Frontal cortex (tissue), 4 donors: ENCODE measurements around the gene IMMP2L. TPM values are rescaled to one million over a fixed set of nuclear protein-coding genes. Genes with fewer than 3 reads are reported as not detected.

Source experiments
- DNase-seq, 2 donors: peaks; one replicate each; pipeline ENCODE4 v3.0.0; 2012; ENCODE audit warnings: low spot score in 2 of 2
- FAIRE-seq: peaks from 2 replicates; lab custom pipeline; 2012; peaks lifted over from hg19 to GRCh38; lab: Jason Lieb, UNC
- total RNA-seq: library from RNA; depleted of rRNA; stranded (reverse); fragments of >200 nt; gene quantifications from one replicate; pipeline ENCODE4 v1.2.3, GENCODE V29; 2014
- donor health status: control.
- donor health status: control.
- donor health status: control.

The IMMP2L gene
- total RNA-seq, 1 donor from 2014 or later, result 9.8 TPM

DNA sequence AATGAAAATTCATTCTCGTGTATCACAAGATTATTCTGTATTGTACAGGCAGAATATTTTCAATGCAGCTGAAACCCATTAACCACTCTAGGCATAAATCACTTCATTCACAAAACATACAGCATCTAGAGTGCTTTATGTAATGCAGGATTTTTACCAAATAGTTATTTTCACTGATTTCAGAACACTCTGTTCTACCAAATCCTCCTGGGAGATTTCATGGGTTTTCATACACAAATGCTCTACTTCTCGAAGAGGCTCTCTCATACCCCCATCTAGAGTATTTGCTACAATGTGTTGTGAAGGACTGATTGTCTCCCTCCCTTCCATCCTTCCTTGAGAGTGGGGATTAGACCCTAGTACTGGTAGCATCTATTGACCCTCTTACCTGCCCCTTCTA, 680.6 kb downstream of the IMMP2L start:
- no peak for DNase-seq
- FAIRE-seq, result no peak

DNA sequence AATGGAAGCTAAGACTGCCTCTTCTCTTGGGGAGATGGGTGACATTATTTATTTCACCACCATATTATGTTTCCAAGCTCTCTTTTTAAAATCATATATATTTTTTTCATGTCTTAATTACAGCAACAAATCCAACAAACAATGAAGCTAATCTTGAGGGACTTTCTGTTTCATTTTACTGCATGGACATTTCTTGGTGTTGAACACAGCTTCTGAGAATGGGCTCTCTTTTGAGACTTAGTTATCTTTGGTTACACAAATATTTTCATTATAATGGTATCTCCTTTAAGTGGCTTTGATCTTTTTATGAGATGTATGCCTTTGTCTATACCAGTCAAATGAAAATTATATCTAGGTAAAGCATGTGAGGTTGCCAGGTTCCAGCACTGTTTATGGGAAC, 681.3 kb downstream of the IMMP2L start:
- no peak for DNase-seq
- no peak for FAIRE-seq

DNA sequence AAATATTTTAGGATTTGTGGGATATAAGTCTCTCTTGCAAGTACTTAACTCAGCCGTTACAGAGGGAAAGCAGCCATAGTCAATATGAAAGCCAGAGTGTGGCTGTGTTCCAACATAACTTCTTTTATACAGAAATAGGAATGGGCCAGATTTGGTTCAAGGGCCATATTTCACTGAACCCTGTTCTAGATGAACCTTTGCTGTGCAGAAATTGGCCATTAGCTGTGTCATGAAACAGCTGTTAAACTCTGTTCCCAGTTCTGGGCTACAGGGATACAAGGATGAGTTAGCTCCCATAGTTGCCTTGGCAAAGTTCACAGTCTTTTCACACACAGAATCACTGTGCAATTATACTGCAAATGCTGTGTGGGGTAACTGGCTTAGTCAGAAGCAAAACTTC, 685.3 kb downstream of the IMMP2L start:
- FAIRE-seq (no peak), DNase-seq (no peak)

DNA sequence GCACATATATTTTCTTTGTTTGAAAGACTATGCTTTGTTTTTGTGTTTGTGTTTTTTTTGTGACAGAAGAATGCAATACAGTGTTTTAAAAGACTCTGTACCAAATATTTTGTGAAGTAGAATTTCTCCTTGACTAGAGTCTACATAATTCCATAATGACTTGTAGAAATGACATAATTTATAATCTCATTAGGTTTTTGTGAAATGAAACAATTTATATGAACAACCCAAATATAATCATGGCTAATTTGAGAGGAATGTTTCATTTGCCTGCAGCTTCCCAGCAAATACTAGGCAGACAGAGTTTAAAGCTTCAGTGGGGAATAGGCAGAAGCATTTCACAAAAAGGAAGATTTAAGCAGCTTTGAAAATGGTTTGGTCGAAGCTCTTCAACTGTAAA, 686.9 kb downstream of the IMMP2L start:
- no peak for FAIRE-seq

DNA sequence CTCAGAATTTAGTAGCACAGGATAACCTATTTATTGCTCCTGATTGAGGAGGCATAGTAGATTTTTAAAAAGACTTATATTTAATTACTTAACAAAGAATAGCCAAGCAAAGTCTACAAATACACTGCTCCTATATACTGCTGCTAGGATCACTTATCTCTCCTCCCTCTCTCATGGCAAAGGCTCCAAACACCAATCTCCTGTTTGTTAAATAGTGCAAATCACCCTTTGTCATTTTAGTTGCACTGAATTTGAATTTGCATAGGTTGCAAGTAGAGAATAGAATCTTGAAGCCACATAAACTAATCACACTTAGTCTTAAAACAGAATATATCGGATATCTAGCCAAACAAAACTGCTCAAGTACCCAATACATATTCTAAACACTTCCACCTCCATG, 690.4 kb downstream of the IMMP2L start:
- DNase-seq (no peak), FAIRE-seq (no peak)

More for the DNA sequence above, 686.9 kb downstream of the IMMP2L start:
- DNase-seq, result no peak

DNA sequence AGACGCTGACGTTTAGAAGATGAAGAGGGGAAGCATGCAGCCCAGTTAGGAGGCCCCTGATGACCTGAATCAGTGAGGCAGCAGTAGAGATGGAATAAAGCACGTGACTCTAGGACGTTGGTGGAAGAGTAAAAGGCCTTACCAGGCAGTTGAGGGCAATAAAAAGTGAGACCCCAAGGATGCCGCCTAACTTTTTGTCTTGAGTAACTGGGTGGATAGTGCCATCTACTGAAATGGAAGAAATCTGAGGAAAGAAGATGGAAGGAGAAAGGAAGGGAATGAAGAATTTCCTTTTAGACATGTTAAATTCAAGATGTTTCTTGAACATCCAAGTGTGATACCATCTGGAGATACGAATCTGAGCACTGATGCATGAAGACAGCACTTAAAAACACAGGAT, 691.4 kb downstream of the IMMP2L start:
- no peak for FAIRE-seq
- no peak for DNase-seq

DNA sequence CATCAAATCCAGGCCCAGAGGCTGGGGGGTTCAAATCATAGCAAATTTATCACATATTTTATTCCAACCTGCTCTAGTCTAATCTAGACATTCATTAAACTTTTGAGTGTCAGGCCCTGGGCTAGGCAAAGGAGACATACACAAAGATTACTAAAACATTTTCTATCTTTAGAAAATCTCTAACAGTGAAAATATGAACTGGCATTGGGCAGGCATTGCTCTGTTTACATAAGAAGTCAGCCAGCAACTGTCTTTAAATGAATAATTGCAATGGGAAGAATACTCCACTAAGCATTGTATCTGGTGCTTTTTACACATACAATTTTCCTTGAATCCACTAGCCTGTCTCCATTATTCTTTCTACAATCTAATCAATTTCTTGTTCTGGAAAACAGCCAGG, 693.8 kb downstream of the IMMP2L start:
- DNase-seq, result no peak
- no peak for FAIRE-seq

DNA sequence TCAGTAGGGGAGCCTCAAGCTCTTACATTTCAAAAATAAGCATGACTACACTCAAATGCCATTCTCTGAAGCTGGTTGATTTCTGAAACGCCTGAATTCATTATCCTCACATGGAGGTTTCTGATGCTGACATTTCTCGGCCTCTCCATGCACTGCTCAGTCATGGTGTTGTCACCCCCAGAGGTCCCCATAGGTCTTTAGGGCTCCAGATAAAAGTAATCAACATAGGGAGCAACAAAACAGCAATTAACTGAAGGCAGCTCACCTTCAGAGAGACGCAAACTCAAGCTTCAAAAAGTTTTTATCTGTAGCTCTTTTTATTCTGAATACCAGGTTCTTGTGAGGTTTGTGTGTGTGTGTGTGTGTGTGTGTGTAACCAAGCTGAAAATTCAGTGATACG, 694.5 kb downstream of the IMMP2L start:
- FAIRE-seq (no peak), DNase-seq (no peak)

DNA sequence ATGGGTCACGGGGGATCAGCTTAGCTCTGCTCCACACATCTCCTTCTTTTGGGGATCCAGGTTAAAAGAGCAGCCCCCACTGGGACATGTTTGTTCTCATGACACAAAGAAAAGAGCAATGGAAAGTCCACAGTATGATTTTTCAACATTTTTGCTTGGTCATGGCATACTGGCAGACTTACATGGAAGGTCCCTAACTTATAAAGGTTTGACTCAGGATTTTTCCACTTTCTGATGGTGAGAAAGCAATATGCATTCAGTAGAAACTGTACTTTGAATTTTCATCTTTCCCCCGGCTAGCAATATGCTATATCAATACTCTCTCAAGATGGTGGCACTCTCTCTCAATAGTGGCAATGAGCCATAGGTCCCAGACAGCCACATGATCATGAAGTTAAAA, 699.0 kb downstream of the IMMP2L start:
- DNase-seq, result no peak
- FAIRE-seq, result no peak

DNA sequence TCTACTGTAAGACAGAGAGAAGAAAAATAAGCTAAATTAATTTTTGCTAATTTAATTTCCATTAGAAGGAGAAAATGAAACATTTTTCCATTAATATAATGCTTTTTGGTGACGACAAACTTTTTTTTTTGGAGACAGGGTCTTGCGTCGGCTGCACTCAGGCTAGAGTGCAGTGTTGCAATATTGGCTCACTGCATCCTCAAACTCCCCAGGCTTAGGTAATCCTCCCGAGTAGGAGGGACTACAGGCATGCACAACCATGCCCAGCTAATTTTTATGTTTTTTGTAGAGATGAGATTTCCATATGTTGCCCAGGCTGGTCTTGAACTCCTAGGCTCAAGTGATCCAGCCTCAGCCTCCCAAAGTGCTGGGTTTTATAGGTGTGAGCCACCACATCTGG, 701.1 kb downstream of the IMMP2L start:
- FAIRE-seq (no peak), DNase-seq (no peak)

DNA sequence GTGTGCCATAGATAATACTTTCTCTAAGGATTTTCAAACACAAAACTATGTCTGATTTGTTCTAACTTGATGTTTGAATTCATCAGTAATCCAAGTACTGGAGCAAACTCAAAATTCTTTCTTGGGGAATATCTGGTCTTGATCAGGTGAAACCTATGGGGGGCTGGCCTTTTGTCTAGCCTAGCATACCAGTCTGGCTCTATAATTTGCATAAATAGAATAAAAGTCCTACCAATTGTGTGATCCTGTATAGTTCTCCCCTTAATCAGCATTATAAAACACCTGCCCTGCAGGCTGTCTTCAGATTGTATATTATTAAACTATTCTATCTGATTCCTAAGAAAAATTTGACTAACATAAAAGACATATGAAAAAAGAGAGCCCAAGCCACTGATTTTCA, 705.2 kb downstream of the IMMP2L start:
- DNase-seq, result no peak
- no peak for FAIRE-seq

DNA sequence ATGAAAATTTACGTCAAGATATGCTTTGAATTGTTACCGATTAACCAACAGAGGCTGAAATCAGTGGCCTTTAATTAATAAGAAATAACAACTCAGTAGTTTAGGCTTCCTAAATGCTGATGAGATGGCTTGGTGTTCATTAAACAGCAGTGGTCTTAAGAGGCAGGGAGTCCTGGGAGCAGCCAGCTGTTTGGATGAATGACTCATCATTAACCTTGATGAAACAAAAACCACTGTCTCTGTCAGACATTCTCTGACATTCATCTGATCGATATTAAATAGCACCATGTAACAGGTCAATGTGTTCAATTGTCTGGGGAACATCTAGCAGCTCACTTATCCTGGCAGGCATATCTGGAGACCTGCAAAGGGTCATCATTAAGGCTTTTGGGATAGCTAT, 705.6 kb downstream of the IMMP2L start:
- FAIRE-seq (no peak), DNase-seq (no peak)

DNA sequence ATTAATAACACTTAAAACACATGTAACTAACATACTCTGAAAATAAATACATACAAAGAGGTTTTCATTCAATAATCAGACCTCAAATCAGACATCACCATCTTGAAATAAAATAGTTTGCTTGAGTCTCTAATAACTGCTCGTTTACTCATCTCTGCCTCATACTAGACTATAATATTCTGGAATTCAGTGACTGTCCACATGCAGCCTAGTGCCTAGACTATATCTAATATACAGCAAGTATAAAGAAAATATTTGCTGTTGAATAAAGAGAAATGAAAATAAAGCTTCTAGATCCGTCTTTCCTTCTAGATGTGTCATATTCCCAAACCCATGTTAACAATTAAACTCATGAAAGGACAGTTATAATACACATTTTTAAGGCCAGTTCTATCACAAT, 707.6 kb downstream of the IMMP2L start:
- FAIRE-seq (no peak), DNase-seq (no peak)

DNA sequence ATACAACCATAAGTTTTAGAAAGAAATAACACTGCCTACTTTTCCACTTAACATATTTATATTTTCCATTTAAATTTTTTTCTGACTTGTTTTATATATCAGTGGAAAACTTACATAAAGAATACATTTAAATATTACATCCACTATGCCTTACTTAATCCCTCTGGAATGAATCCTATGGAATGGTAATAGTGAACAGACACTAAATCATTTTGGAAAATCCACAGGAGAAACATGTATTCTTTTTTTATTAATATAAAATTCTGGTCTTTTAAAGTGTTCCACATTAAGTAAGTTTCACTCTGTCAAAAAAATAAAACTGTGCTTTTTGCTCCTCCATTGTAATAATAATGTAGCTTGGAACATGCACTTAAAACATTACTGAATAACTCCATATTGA, 708.1 kb downstream of the IMMP2L start:
- FAIRE-seq, result no peak

DNA sequence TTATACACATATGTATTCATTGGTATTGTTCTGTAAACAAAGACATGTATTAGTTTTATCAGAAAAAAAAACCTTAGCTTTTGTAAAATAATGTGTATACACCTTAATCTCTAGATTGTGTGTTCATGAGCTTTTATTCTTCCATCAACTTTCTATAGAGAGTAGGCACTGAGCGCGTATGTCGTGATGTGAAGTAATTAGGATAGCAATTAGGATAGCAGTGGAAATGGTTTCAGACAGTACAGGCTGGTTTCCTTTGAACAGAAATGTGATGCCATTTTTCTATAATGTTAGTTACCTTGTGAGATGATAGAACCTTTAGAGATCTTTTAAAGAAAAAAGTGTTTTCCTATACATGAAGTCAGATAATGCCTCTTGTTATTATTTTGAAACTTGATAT, 709.0 kb downstream of the IMMP2L start:
- FAIRE-seq (no peak), DNase-seq (no peak)

More for the DNA sequence above, 708.1 kb downstream of the IMMP2L start:
- no peak for DNase-seq

DNA sequence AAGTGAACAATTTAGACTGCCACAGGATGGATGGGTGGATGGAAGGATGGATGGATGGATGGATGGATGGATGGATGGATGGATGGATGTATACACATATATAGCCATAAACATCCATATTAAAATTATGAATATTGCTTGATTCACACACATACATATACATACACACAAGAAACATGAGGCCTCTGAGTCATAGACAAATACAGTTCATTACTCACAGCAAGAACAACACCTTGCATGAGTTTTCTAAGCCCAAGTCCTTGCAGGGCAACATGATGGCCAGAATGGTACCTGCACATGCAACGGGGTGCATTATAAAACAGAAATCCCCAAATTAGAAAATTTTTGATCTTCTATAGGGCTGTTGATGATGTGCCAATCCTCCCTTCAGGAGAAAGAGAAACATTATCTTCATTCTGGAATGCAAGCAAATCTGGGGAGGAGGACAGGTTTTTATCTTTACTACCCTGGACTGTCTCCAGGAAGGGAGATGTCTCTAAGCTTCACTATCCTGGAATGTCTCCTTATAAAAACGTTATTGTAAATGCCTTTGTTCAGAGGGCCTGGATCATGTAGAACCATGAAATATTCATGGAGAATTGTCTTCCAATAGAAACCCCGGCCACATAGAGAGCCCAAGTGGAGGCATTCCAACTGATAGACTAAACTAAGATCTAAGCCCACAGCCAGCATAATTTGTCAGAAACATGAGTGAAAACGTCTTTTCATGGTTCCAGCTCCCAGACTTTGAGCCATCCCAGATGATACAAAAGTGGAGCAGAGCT, 709.9 kb downstream of the IMMP2L start:
- no peak for FAIRE-seq
- DNase-seq, result no peak

DNA sequence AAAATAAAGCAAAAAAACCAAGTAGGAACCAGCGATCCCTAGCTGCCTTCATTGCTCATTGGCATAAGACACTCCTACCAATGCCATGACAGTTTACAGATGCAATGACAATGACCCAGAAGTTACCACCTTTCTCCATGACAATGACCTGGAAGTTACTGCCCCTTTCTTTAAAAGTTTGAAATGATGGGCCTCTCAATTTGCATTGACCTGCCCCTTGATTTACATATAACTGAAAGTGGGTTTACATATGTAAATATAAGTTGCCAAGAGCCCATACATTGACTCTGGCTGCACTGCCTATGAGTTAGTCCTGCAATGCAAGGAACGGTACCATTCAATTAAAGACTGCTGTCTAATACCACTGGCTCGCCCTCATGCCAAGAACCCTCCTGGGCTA, 712.1 kb downstream of the IMMP2L start:
- no peak for FAIRE-seq

DNA sequence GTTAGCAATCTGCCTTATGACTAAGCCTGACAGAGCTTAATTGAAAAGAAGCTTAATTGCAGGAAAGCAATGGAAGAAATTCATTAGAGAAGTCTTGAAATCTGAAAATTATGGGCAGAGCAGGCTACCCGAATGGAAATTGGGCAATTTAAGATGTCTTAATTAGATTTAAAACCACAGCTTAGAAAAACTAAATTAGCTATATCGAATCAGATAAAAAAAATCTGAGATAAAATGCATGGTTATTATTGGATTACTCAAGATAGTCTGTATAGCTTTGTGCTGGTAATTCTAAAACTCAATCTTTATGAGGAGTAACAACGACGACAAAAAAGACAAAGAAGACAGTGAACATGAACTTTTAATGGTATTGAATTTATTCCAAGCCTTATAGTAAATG, 719.5 kb downstream of the IMMP2L start:
- FAIRE-seq, result no peak
- no peak for DNase-seq

More for the DNA sequence above, 712.1 kb downstream of the IMMP2L start:
- no peak for DNase-seq

DNA sequence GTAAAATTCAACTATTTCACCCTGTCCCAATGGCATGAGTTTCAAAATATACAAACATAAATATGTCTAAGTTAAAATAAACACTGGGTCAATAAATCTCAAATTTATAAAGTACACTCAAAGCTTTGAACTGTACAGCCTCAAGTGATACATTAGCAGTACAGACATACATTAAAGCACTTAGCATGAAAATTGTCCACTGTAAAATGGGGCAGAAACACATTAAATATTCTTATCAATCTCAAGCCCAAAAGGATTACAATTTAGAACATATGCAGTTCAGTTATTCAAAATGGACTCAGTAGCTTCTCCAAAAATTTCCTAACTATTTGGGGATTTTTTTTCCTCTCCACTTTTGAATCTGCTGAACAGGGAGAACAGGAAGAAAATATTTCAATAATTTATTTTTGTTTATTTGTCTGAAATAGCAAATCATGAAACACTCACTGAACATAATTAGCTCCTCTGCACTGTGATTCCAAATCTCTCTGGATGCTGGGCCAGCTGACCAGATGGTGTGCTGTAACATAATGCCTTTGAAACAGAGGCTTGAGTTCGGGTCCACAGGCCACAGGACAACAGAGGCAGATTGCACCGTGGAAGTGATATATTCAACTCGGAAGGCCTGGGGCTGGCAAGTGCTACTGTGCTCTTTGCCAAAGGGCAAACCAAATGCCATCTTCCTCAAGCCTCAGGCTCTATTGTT, 720.3 kb downstream of the IMMP2L start:
- no peak for FAIRE-seq
- no peak for DNase-seq

DNA sequence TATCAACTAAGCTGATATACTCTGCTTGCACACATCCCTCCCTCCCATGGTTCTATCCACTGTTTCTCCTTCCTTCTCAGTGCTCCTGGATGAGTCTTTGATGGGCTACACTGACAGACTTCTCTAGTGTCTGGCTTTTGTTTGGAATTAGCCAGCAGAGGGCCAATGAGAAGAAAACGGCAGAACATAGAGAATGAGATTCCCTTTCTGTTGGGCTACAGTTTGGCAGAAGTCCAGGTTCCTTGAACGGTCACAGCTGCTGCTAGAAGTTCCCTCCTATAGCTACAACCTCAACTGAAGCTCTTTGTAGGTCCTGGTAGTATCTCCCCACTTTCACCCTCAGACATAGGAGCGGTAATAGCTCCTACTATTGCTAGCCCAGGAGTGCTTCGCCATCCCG, 722.4 kb downstream of the IMMP2L start:
- no peak for DNase-seq
- FAIRE-seq, result no peak

DNA sequence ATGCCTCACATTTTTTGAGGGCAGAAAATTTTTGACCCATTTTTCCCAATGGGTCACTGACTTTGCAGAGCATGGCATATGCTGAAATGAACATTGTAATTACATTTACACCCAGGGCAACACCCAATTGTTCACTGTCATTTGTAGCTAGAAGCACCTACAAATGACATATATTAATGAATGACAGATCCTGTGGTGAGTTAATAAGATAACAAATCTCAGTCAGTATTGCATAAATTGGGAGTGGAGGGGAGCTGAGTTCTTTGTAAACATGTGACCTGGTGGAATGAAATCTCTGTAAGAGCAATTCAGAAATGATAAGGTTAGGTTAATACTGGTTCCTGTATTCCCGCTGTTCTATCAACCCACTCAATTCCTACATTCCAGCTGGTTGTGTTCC, 726.4 kb downstream of the IMMP2L start:
- FAIRE-seq, result no peak

DNA sequence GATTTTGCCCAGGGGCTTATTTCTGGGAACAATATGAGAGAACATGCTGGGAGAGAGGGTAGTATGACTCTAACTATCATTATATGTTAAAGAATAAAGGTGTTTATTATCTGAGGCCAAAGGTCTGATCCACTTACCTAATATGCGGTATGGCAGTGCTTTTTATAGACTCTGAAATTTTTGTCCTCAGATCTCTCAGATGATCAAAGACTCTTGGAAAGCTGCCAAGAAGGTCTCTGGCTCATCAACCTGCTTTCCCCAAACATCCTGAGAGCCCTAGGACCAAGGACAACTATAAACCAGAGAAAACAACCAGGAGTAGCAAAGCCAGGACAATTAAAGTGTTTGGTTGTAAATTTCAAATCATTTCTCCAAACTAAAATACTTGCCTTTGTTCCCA, 727.1 kb downstream of the IMMP2L start:
- DNase-seq (no peak), FAIRE-seq (no peak)

More for the DNA sequence above, 726.4 kb downstream of the IMMP2L start:
- DNase-seq, result no peak
